Astrocyte (in vitro differentiated cells and primary cell): ENCODE measurements around the gene PXDN.

Experiments used
- CTCF ChIP-seq: IDR thresholded peaks from 2 replicates; pipeline ENCODE4 v1.5.1; 2011; ENCODE audit warnings: low read depth, mild to moderate bottlenecking, inconsistent platforms, low read length, moderate library complexity; ENCODE audit not compliant: insufficient read depth
- EZH2 ChIP-seq: IDR thresholded peaks from 2 replicates; pipeline ENCODE4 v1.6.1; 2012; ENCODE audit warnings: mild to moderate bottlenecking, low read length, inconsistent platforms; ENCODE audit not compliant: insufficient read depth

- no peak for TF ChIP-seq CTCF
- TF ChIP-seq EZH2: no peak
Observed at GRCh38 chr2:1739322-1739957, 4.9 kb downstream of the PXDN start.
